SJSA1 (cell line): ENCODE data around the gene ZDHHC8. TPM values are rescaled to one million over a fixed set of nuclear protein-coding genes. Genes with fewer than 3 reads are reported as not detected.

Experiments used
- DNase-seq, 2 experiments: peaks; one replicate each; pipeline ENCODE4 v3.0.0-alpha.2; 2015 to 2020; ENCODE audit warnings: low spot score in 2 of 2, low read depth in 1 of 2
- H3K27ac ChIP-seq: fragments of 250-450 bp; sonication (Bioruptor Pico); 2 replicates; pipeline ENCODE4 v1.5.1; 2020; ENCODE audit warnings: mild to moderate bottlenecking, moderate library complexity
- H3K27me3 ChIP-seq: fragments of 250-450 bp; sonication (Bioruptor Pico); replicated peaks from 2 replicates; pipeline ENCODE4 v1.5.1; 2020; ENCODE audit warnings: mild to moderate bottlenecking, moderate library complexity
- H3K36me3 ChIP-seq: fragments of 250-450 bp; sonication (Bioruptor Pico); 2 replicates; pipeline ENCODE4 v1.5.1; 2020; ENCODE audit warnings: mild to moderate bottlenecking
- H3K4me1 ChIP-seq: fragments of 250-450 bp; sonication (Bioruptor Pico); replicated peaks from 2 replicates; pipeline ENCODE4 v1.6.1; 2021; ENCODE audit warnings: mild to moderate bottlenecking
- H3K4me3 ChIP-seq: fragments of 250-450 bp; sonication (Bioruptor Pico); 2 replicates; pipeline ENCODE4 v1.5.1; 2020; ENCODE audit warnings: mild to moderate bottlenecking
- H3K9me3 ChIP-seq: fragments of 250-450 bp; sonication (Bioruptor Pico); replicated peaks from 2 replicates; pipeline ENCODE4 v1.5.1; 2020; ENCODE audit warnings: mild to moderate bottlenecking
- total RNA-seq: library from RNA; depleted of rRNA; stranded (reverse); fragments of >200 nt; shearing (Covaris generic); gene quantifications from 2 replicates; pipeline ENCODE4 v1.2.3, GENCODE V29; 2014; rRNA removed

Gene ZDHHC8
- total RNA-seq, 1 experiment from 2014 or later, result 9.0 TPM

- H3K4me1 ChIP-seq, result no peaks in the 10 kb centered on the region
- no peaks in the 10 kb centered on the region for H3K9me3 ChIP-seq
- no peak overlapping the region for H3K27ac ChIP-seq
- no peak overlapping the region for H3K4me3 ChIP-seq
- H3K36me3 ChIP-seq, result no peaks in the 10 kb centered on the region
- peaks cover 1% of the 10 kb centered on the region; the same call in 1 of the 2 replicates for H3K27me3 ChIP-seq
- no peak for DNase-seq
Measured at GRCh38 chr22:20191000-20191515, 59.5 kb downstream of the ZDHHC8 start.

DNA sequence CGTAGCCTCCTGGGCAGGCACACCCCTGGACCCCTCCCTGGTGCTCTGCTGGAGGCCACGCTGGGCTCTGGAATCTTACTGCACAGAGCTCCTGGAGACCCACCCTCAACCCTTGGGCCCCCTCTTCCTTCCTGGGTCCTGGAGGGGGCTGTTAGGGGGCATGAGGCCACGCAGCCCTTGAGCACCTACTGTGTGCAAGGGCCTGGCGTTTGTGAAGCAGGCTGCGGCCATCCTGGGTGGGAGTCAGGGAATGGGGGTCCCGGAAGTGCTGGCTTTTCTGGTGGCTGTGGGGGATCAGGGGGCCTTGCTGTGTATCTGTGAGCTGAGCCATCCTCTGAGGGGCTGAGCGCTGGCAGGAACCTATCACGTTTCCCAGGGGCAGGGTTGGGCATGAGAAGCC, 60.2 kb downstream of the ZDHHC8 start:
- Histone ChIP-seq H3K27ac (no peak overlapping the region), H3K4me1 (no peaks in the 10 kb centered on the region), H3K9me3 (no peaks in the 10 kb centered on the region), H3K36me3 (no peaks in the 10 kb centered on the region), H3K4me3 (no peak overlapping the region), H3K27me3 (peaks cover 9% of the 10 kb centered on the region; the same call in 1 of the 2 replicates)
- no peak for DNase-seq

DNA sequence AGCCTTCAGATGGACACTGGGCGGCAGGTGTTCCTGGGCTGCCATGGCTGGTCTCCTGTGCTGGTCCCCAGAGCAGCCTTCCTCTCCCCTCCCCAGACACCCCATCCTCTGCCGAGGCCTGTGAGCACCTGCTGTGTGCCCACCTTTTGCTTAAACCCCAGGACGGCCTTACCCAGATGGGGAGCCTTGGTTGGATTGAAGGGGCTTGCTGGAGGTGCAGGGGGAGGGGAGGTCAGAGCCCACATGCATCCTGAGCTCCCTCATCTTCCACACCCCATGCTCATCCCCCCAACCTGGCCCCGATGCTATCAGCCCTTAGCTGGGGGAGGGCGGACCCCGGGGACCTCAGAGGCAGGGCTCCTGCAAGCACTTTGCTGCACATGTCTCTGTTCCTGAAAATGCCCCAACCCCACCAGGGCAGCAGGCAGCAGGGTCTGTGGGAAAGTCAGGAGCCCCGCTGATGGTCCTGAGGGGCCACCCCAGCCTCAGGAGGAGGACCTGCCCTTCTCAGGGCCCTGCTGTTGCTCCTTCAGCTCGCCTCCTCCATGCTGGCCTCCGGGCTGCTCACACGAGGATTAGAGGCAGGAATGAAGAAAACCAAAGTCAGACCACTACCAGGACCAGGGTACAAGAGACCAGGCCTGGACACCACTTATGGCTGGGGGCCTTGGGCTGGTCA, 60.8 kb downstream of the ZDHHC8 start:
- Histone ChIP-seq H3K27ac (no peak overlapping the region), H3K4me3 (no peak overlapping the region), H3K4me1 (no peaks in the 10 kb centered on the region), H3K36me3 (no peaks in the 10 kb centered on the region), H3K27me3 (peaks cover 9% of the 10 kb centered on the region; the same call in 1 of the 2 replicates), H3K9me3 (no peaks in the 10 kb centered on the region)
- DNase-seq, result no peak

DNA sequence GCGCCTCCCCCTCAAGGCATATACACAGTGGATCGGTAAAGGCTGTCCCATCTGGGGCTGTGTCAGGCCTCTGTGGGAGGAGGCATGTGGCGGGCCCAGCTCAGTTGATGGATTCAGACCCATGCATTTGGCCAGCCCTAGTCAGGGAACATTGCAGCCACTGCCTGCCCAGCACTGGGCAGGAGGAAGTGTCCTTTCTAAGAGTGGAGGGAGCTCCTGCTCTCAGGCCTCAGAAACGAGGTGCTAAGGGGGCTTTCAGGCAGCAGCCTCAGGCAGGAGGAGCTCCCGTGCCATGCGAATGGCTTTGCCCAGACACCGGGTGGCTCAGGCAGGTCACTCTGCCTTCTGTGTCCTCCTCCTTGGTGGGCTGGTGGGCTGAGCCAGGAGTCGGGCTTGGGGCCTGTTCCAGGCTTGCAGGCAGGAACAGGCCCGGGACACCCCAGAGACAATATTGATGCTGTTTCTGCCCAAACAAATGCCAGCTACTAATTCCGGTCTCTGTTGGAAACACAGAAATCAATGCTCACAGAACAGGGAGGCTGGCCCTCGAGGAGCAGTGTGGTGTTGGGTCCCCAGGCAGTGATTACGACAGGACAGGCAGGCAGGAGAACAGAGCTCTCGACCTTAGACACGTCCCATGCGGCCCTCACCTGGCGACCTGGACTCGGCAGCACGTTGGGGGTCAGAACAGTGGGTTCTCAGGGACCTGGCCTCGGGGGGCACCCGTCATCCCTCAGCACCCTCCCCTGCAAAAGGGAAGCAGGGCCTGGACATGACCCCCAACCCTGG, 61.6 kb downstream of the ZDHHC8 start:
- Histone ChIP-seq H3K27me3 (peaks cover 11% of the 10 kb centered on the region; the same call in 1 of the 2 replicates), H3K27ac (no peak overlapping the region), H3K4me3 (no peak overlapping the region), H3K36me3 (no peaks in the 10 kb centered on the region), H3K4me1 (no peaks in the 10 kb centered on the region), H3K9me3 (no peaks in the 10 kb centered on the region)
- DNase-seq, result no peak

- Histone ChIP-seq H3K4me3 (no peak overlapping the region), H3K27ac (no peak overlapping the region), H3K9me3 (no peaks in the 10 kb centered on the region), H3K4me1 (no peaks in the 10 kb centered on the region), H3K27me3 (peaks cover 11% of the 10 kb centered on the region), H3K36me3 (no peaks in the 10 kb centered on the region)
- DNase-seq, result no peak
Measured at GRCh38 chr22:20193761-20194494, 62.3 kb downstream of the ZDHHC8 start.

GRCh38 chr22:20194681-20195593, 63.3 kb downstream of the ZDHHC8 start:
- no peaks in the 10 kb centered on the region for H3K9me3 ChIP-seq
- no peaks in the 10 kb centered on the region for H3K36me3 ChIP-seq
- DNase-seq, result no peak
- H3K27ac ChIP-seq, result no peak overlapping the region
- no peaks in the 10 kb centered on the region for H3K4me1 ChIP-seq
- peaks cover 12% of the 10 kb centered on the region for H3K27me3 ChIP-seq
- no peak overlapping the region for H3K4me3 ChIP-seq

GRCh38 chr22:20196094-20196842, 64.7 kb downstream of the ZDHHC8 start:
- Histone ChIP-seq H3K4me3 (no peak overlapping the region), H3K4me1 (no peaks in the 10 kb centered on the region), H3K27me3 (peaks cover 23% of the 10 kb centered on the region), H3K36me3 (no peaks in the 10 kb centered on the region), H3K27ac (no peak overlapping the region), H3K9me3 (no peaks in the 10 kb centered on the region)
- DNase-seq, result no peak

Other genes with a start within 250 kb of the ZDHHC8 start
- gene COMT, start 190.0 kb upstream of the ZDHHC8 start, total RNA-seq, result 288 and 492 TPM in 2 replicates
- 25.5 and 42.5 TPM in 2 replicates for gene TXNRD2, start 190.0 kb upstream of the ZDHHC8 start, total RNA-seq
- gene ARVCF, start 115.0 kb upstream of the ZDHHC8 start, total RNA-seq, result 1.4 and 3.0 TPM in 2 replicates
- gene TANGO2, start 110.7 kb upstream of the ZDHHC8 start, total RNA-seq, result 19.6 and 36.9 TPM in 2 replicates
- 24.8 and 26.5 TPM in 2 replicates for gene DGCR8, start 51.6 kb upstream of the ZDHHC8 start, total RNA-seq
- gene RANBP1, start 15.7 kb upstream of the ZDHHC8 start, total RNA-seq, result 962 and 1,093 TPM in 2 replicates
- gene TRMT2A, start 14.6 kb upstream of the ZDHHC8 start, total RNA-seq, result 39.9 and 58.7 TPM in 2 replicates
- gene CCDC188, start 19.3 kb downstream of the ZDHHC8 start, total RNA-seq, result 0.16 and 0.84 TPM in 2 replicates
- 0.05 TPM in 1 of 2 replicates, not detected in the other for gene RTN4R, start 136.5 kb downstream of the ZDHHC8 start, total RNA-seq
- 93.1 and 101 TPM in 2 replicates for gene DGCR6L, start 188.3 kb downstream of the ZDHHC8 start, total RNA-seq